SK-N-SH treated with all-trans-retinoic acid at 6 μM for 48 hours (cell line): Measurements from ENCODE around the gene CPSF7.

Experiments used
- ESRRG ChIP-seq: fragments of 250-450 bp; sonication (Bioruptor Pico); IDR thresholded peaks from 2 replicates; pipeline ENCODE4 v1.6.1; 2021; ENCODE audit warnings: mild to moderate bottlenecking
- OSR1 ChIP-seq: fragments of 250-450 bp; sonication (Bioruptor Pico); IDR thresholded peaks from 2 replicates; pipeline ENCODE4 v1.8.0; 2022; ENCODE audit warnings: moderate library complexity, mild to moderate bottlenecking, inconsistent platforms
- RARB ChIP-seq: fragments of 250-450 bp; sonication (Bioruptor Pico); IDR thresholded peaks from 2 replicates; pipeline ENCODE4 v1.8.0; 2021; ENCODE audit warnings: mild to moderate bottlenecking, moderate library complexity
- SNAI2 ChIP-seq: fragments of 250-450 bp; sonication (Bioruptor Pico); IDR thresholded peaks from 2 replicates; pipeline ENCODE4 v1.5.0; 2020; ENCODE audit warnings: mild to moderate bottlenecking, moderate library complexity
- ZC3H10 ChIP-seq: fragments of 250-450 bp; sonication (Bioruptor Pico); IDR thresholded peaks from 2 replicates; pipeline ENCODE4 v1.5.1; 2021; ENCODE audit warnings: mild to moderate bottlenecking, moderate library complexity
- ZFP30 ChIP-seq: fragments of 450-650 bp; formaldehyde crosslinking; IDR thresholded peaks from 2 replicates; pipeline ENCODE4 v1.5.0; 2022; ENCODE audit warnings: mild to moderate bottlenecking, moderate library complexity
- ZNF70 ChIP-seq: fragments of 450-650 bp; formaldehyde crosslinking; IDR thresholded peaks from 2 replicates; pipeline ENCODE4 v1.5.0; 2020; ENCODE audit warnings: mild to moderate bottlenecking, moderate library complexity
- ZNF8 ChIP-seq: fragments of 450-650 bp; formaldehyde crosslinking; IDR thresholded peaks from 2 replicates; pipeline ENCODE4 v1.5.0; 2020; ENCODE audit warnings: mild to moderate bottlenecking, moderate library complexity
- TF ChIP-seq, protein P1 (sequence below): fragments of 250-450 bp; sonication (Bioruptor Pico); IDR thresholded peaks from 2 replicates; pipeline ENCODE4 v1.8.0; 2020; ENCODE audit warnings: mild to moderate bottlenecking, moderate library complexity, borderline replicate concordance

DNA sequence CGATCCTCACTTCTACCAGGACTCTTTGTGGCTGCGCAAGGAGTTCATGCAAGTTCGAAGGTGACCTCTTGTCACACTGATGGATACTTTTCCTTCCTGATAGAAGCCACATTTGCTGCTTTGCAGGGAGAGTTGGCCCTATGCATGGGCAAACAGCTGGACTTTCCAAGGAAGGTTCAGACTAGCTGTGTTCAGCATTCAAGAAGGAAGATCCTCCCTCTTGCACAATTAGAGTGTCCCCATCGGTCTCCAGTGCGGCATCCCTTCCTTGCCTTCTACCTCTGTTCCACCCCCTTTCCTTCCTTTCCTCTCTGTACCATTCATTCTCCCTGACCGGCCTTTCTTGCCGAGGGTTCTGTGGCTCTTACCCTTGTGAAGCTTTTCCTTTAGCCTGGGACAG lies 61.1 kb downstream of the CPSF7 start:
- TF ChIP-seq OSR1 (CRISPR knock-in tag) = no peak
- TF ChIP-seq, protein P1, sequence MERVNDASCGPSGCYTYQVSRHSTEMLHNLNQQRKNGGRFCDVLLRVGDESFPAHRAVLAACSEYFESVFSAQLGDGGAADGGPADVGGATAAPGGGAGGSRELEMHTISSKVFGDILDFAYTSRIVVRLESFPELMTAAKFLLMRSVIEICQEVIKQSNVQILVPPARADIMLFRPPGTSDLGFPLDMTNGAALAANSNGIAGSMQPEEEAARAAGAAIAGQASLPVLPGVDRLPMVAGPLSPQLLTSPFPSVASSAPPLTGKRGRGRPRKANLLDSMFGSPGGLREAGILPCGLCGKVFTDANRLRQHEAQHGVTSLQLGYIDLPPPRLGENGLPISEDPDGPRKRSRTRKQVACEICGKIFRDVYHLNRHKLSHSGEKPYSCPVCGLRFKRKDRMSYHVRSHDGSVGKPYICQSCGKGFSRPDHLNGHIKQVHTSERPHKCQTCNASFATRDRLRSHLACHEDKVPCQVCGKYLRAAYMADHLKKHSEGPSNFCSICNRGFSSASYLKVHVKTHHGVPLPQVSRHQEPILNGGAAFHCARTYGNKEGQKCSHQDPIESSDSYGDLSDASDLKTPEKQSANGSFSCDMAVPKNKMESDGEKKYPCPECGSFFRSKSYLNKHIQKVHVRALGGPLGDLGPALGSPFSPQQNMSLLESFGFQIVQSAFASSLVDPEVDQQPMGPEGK (CRISPR knock-in tag) = no peak
- no peak for TF ChIP-seq ZFP30 (CRISPR knock-in tag)
- no peak for TF ChIP-seq ZNF8
- TF ChIP-seq ZNF70 (CRISPR knock-in tag) = no peak
- TF ChIP-seq ESRRG (CRISPR knock-in tag) = no peak
- no peak for TF ChIP-seq SNAI2 (CRISPR knock-in tag)
- no peak for TF ChIP-seq ZC3H10
- no peak for TF ChIP-seq RARB (CRISPR knock-in tag)
